Inflammatory macrophage treated with lipopolysaccharide for 1 hour (primary cell): ENCODE data around the gene TBXAS1.

ENCODE experiments used
- DNase-seq, 2 donors: peaks; one replicate each; pipeline ENCODE4 v3.0.0-alpha.2; 2020 to 2022

Gene TBXAS1

DNA sequence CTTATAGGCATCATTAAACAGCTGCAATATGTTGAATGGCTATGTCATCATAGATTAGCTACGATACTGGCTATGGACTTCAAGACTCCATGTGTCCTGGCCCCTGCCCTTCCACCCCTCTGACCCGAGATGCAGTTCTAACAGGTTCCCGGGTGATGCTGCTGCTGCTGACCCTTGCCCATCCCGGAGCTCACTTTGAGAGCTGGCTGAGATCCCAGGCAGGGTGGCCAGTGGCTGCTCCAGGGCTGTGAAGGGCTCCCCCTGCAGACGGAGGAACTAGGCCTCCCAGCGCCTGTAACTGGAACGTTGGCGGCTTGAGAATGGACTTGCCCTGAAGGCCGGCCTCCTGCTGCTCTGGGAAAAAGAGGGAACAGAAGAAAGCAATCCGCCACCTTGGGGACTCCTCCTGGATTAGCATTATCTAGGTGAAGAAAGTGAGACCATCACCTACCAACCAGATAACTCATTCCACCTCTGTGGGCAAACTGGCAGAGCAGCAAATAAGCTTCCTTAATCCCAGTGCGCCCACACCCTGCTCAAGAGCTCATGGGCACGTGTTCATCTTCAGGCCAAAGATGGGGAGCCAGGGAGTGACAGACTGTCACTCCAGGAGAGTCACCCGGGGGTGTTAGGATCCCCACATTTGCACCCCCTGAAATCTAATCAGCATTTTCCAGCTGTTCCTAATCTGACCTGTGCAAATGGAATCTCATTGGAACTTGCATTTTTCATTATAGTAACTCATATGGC lies 176.9 kb downstream of the TBXAS1 start:
- DNase-seq, result no peak

DNA sequence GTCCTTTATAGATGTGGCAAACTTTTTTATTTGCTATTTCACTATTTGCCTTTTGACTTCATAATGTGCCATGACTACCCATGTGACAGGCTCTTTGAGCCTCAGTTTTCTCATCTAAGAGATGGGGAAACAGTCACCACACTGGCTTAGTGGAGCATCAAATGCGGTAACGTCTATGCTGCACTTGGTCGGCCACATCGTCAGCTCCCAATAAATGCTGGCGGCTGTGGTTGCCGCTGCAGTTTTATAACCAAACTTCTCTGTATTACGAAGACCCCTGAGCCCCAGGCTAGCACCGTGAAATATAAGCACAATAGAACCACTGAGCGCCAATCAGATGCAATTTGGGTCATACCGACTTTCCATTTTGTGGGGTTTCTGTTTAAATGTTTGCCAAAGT lies 177.5 kb downstream of the TBXAS1 start:
- DNase-seq, result no peak

DNA sequence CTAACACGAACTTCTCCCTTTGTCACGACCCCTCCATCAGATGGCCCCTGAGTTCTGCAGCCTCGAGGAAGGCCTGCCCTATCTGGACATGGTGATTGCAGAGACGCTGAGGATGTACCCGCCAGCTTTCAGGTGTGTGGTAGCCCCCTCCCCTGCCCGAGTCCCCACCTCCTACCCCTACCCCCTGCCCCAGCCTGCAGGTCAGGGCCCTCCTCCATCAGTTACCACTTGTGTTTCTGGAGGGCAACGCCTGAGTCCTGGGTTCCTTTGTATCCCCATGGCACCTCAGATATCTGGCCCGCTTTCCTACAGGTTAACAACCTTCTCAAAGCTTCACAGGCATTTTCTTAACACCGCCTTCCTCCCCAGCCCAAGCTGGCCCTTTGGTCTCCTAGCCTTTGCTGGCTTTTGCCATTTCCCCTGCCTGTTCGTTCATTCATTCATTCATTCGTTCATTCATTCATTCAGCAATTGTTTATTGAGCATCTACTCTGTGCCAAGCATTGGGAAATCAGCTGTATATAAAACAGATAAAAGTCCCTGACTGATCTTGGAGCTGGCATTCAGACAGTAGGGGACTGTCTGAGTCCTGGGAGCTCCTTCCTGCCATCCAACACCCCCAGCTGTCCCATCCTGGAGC lies 178.1 kb downstream of the TBXAS1 start:
- DNase-seq, result no peak

DNA sequence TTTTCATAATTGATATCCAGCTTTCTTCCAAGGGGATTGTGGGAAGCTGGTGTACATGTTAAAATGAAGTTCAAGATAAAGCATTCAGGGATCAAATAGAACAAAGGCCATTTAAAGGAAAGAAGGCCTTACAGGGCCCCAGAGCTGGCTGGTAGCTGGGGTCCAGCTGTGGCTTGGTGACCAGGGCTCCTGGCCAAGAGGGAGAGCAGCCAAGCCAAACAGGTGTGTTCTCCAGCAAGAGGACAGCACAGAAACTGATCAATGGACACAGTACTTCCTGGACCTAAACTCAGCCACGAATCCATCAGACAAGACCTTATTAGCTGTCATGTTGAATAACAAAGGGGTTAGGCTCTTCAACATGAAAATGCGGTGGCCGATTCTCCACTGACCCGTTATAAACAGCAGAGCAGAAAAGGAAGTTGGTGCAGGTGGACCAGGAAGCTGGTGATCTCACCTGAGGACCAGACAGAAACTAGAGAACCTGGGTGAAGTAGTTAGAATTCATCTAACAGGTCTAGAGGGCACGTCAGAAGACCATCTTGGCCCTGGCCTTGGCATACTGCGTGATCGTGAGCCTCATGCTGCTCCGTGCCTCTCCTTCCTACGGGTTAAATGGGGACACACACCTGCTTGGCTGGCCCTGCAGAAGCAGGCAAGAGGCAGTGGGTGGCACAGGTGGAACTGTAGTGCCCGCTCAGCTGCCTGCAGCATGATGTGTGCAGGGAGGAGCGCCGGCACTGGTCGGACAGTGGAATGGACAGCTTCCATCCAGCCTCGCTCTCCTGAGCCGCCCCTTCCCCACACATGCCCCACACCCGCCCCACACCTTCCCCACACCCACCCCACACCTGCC lies 179.9 kb downstream of the TBXAS1 start:
- DNase-seq, result no peak

DNA sequence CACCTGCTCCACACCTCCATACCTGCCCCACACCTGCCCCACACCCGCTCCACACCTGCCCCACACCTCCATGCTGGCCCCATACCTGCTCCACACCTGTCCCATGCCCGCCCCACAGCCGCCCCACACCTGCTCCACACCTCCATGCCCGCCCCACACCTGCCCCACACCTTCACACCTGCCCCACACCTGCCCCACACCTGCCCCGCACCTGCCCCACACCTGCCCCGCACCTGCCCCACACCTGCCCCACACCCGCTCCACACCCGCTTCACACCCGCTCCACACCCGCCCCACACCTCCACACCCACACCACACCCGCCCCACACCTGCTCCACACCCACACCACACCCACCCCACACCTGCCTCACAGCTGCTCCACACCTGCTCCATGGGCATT lies 180.7 kb downstream of the TBXAS1 start:
- no peak for DNase-seq

DNA sequence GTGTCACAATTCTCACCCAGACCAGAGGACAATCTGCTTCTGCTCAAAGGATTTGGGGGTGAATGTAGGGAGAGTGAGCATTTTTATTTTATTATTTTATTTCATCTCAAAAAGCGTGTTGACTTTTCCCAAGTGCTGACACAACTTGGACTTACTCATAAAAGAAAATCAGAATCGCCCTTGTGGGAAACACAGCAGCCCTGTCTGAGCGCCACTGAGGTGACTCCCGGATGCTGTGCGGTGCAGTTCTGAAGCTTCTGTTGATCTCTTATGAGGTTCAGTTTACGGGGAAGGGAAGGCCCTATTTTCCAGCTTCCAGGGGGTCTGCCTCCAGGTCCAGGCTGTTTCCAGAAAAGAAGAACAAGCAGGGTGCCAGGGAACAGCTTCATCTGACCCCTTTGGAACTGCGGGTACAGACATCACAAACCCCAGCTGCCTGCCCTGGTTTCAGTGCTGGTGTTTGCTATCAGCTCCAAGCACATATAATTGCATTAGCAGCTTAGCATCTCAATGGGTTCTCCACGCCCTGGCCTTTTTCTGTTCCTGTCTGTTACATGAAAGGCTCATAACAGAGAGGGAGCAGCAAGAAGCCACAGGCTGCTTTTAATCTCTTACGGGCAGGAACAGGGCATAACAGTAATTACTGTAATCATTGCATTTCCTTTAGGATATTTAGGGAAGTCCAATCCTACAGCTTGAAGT lies 181.3 kb downstream of the TBXAS1 start:
- no peak for DNase-seq

DNA sequence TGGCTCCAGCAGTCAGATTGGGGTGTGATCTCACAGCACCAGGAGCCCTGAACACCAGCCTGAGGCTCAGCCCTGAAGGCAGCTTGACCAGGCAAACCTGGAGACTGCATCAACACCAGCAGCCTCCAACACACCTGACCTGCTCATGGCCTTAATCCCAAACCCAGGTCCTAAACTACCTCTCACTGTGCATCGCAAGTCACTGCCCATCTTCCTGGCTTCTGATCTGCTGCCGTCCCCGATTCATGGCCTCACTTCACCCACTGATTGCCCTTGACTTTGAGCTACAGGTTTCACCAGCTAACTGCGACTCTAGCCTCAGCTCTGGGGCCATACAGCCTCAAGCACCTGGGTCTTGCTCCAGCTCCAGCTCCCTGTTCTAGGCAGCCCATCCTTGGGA lies 184.6 kb downstream of the TBXAS1 start:
- no peak for DNase-seq

DNA sequence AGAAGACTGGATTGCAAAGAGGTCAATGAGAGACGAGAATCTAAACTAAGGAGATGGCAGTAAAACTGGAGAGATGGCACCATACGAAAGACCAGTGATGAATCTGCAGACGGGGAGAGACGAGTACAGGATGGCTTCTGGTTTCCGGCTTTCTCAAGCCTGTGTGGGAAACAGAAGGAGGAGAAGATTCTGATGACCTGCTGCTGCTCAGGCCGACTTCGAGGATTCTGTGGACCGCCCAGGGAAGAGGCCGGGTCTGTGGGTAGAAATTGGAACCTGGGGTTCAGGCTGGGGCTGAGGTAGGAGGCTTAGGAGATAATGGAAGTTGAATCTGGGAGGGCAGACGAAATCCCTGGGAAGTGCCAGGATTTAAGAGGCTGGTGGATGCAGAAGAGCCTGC lies 185.1 kb downstream of the TBXAS1 start:
- no peak for DNase-seq

DNA sequence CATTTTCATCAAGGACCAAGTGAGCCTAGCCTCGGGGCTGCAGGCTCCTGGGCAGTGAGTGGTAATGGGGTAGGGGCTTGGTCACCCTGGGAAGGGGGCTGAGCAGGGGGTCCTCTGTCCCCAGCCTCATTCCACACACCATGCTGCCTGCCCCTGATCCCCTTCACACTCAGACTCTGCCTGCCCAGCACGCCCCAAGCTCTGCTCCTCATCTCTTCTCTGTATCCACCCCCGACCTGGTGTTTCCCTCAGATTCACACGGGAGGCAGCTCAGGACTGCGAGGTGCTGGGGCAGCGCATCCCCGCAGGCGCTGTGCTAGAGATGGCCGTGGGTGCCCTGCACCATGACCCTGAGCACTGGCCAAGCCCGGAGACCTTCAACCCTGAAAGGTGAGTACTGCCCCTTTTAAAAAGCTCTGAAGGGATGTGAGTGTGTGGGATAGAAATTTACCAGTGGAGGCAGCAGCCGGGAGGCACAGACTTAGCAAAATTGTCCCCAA lies 186.5 kb downstream of the TBXAS1 start:
- no peak for DNase-seq

DNA sequence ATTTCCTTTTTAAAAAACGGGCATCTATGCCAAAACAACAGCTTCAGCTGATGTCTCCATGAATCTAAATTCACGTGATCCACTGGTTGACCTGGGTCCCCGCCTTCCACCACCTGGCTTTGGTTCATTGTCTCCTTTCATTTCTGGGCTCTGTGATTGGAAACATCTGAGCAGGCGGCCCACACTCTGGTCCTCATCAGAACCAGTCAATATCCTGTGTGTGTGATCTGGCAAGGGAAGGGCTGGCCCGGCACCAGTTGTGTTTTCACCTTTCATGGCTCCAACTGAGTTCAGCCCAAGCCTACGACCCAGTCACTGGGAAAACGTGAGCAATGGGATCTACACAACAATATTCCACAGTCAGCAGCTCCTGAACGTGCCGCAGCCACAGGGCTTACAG lies 187.5 kb downstream of the TBXAS1 start:
- DNase-seq, result no peak

DNA sequence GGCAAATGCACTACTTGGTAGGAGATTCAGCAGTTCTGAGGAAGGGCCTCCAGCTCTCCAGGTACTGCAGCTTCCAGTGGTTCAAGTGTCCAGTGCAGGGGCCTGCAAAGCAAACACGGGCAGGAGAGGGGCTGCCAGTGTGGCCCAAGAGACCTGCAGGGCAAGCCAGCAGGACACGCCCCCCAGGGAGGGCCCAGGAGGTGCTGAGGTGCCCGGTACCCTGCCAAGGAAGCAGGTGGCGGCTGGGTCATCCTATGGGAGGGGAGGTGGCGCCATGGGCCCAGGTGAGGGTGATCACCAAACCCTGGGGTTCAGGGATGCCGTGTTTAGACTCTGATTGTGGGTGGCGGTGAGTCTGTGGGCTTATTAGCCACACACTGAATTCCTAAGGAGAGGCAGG lies 188.0 kb downstream of the TBXAS1 start:
- no peak for DNase-seq

DNA sequence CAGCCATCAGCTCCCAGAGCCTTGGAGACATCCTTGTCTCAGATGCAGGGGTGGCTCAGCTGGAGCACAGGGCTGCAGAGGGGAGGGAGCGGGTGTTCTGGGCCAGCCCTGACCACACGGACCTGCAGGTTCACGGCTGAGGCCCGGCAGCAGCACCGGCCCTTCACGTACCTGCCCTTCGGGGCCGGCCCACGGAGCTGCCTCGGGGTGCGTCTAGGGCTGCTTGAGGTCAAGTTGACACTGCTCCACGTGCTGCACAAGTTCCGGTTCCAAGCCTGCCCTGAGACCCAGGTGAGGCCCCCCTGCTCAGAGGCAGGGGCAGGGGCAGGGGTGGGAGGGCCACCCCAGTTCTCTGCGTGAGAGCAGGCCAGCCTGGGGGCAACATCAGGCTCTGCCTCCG lies 188.5 kb downstream of the TBXAS1 start:
- no peak for DNase-seq

DNA sequence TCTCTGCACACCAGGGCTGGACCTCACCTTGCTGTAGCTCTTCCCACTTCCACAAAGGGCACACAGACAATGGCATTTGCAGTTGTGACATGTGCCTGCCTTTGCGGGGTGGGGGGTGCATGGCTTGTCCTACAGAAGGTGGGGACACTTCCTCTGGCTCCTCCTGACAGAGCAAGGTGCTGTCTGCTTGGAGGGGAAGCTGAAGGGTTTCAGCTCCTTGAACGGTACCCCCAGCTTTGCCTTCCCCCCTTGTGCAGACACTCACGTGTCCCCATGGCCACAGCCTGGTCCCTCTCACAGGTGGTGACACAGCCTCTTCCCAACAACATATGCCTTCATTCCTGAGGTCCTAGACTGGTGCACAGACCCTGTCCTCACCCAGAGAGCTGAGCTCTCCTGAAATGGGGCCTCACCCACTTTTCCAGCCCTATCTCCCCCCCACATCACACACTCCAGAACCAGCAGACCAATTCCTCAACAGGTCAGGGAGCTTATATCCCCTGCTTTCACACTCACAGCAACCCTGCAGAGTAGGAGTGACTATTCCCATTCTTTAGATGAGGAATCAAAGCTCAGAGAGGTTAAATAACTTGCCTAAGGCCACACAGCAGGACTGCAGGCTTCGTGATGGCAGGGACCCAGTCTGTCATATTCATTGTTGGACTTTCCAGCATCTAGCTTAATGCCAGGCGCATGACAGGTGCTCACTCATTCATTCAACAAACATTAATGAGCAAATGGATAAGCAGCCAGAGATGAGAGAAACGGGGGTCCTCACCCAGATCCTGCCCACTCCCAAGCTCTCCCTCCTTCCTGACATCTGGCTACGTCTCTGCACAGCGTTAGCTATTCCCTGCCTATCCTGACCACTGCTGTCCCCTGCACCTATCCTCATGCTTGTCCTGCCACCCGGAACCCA lies 189.3 kb downstream of the TBXAS1 start:
- no peak for DNase-seq

DNA sequence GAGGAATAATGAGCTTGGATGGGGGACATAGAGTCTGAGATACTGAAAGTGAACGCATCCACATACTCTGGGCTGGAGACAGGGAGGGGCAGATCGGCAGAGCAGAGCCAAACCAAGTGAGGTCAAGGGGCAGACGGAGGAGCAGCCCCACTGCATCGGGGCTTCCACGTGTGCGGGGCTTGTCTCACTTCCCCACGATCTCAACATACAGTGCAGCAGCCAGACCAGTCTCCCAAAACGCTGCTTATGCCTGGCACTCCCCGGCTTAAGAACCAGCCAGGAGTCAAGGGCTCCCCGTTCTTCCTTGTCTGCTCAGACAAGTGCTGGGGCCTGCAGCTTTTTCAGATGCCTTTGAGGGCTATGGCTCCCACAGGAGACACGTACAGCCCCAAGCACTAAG lies 190.1 kb downstream of the TBXAS1 start:
- DNase-seq, result no peak

DNA sequence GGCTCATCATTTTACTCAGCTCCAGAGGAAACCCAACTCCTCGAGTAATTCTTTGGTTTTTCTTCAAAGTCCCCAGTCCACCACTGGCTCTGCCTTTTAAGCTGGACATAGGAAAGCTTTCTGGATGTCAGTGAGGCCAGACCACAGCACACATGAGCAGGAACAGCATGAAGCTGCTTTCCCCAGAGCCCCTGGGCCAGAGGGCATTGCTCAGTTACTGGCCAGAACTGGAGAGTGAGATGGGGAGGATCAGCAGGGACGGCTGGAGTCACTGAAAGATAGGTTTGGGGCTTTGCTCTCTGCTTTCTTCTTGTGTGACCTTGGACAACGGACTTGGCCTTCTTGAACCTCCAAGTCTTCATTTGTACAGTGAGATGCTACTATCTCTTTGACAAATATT lies 190.5 kb downstream of the TBXAS1 start:
- DNase-seq, result no peak

DNA sequence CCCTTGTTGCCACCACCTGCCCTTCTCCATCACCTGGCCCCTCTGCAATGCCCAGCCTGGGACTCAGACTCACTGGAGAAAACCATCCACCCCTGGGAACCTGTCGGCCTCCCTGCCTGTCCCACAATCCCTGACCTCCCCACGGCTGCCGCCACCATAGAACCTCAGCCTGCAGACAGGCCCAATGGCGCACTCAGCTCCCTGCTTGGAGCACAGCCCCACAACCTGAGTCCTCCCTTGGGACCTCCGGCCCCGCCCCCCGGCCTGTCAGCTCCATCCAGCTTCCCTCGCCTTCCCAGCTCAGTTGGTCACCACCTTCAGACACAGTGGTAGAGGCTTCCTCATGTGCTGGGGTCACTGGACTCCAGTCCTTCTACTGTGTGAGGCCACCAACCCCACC lies 192.5 kb downstream of the TBXAS1 start:
- DNase-seq, result no peak

DNA sequence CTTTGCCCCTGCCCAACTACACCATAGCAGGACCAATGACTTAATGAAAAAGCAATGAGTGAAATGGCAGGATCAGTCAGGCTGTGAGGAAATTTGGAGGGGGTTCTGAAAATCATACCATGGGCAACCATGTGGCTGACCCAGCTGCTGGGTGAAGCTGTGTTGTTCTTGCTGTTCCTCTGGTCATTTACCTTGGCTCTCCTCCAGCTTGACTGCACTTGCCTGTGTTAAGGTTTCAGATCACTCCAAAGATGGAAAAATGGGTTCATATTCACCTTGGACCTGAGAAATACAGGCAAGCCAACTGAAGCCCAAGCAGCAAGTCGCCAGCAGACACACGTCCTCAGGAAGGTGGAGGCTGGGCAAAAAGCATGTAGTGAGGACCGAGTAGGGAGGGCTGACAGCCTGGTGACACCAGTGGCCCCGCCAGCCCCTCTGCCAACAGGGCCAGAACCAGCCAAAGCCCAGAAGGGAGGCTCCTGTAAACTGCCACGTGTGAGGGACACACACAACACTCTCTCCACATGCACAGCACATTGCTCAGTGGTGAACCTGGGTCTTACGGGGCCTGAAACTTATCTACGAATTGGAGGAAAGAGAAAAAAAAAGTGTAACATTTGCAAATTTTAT lies 193.6 kb downstream of the TBXAS1 start:
- DNase-seq, result no peak

DNA sequence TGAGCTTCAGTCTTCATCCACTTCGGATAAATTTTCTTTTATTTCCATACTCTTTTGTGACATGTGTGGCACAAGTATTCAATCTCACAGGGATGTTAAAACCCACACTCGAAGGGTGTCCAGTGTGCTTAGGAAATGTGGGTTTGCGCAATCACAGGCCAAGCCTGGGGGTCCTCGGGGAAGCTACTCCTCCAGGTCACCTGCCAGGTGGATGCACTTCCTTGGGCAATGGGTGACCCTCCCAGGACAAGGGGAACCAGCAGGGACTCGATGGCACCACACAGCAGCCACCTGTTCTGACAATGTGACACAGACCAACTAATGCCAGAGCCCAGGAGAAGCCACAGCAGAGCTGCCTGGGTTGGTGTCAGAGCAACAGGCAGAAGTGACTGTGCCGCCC lies 194.7 kb downstream of the TBXAS1 start:
- DNase-seq, result no peak

DNA sequence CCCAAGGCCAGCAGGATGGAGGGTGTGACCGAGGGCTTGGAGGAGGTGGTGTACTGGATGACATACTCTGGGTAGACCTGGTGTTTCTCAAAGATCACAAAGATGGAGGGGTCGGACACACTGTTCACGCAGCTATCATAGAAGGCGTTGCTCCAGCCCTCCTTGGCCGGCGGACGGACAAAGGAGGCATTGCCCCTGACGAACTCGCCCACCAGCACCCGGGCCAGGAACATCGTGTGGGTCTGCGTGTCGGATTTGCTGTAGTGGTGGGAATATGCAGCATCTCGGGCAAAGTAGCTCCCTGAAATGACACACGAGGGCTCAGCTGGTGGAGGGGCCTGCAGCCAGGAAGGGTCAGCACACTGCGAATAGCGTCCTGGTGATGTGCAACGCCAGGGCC lies 195.5 kb downstream of the TBXAS1 start:
- no peak for DNase-seq

DNA sequence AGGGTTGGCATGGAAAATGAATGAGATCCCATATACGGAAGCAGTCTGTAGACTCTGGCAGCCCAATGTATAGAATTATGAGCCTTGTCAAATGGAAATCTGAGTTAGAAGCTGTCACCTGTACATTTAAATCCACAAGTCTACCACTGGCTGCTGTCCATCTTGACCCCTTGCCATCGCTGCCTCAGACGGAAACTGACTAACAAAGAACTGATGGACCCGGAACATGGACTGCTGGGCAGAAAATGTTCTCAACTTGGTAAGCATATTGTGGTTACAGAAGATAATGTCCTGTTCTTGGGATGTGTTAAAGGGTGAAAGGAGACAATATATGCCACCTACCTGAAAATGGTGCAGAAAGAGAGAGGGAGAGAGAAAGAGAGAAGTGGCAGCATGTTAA lies 196.2 kb downstream of the TBXAS1 start:
- no peak for DNase-seq

DNA sequence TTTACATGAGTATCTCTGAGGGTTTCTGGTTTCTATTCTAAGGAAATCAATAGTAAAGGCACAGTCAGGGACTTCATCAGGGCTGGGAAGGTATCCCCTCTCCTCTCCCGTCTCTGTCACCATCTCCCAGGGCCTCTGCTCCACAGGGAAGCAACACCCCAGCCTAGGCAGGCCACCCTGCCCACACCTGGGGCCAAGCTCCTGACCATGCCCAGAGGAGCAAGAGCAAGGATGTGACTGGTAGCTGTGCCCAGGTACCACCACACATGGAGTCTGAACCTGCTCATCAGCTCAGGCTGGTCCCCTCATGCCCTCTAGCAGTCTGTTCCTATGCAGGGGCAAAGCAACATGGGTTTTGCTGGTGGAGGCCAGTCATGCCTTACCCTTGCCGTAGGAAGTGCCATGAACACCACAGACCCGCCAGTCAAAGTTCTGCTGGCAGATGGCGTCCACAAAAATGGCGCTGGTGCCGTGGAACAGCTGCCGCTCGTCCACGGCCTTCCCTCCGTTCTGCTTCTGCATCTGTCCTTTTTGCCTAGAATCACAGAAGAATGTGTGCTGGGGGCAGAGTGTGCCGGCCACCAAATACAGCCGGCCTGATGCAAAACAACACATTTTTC lies 196.9 kb downstream of the TBXAS1 start:
- DNase-seq, result no peak
